AG09319 (cell line): ENCODE data around the gene CEP192.
"Not testable (repeated sequence)": the region's sequence is repeated elsewhere in the genome, so short reads cannot be mapped to it uniquely, and the experiment has no call there.

Experiments
- DNase-seq: peaks from one replicate; pipeline ENCODE4 v3.0.0-alpha.2; 2010; ENCODE audit warnings: low read depth; ENCODE audit errors: extremely low read depth
- TF ChIP-seq, protein P1 (sequence below): IDR thresholded peaks from 2 replicates; pipeline ENCODE4 v1.5.1; 2011; ENCODE audit warnings: low read depth, mild to moderate bottlenecking, inconsistent platforms, low read length, moderate library complexity

The CEP192 gene

DNA sequence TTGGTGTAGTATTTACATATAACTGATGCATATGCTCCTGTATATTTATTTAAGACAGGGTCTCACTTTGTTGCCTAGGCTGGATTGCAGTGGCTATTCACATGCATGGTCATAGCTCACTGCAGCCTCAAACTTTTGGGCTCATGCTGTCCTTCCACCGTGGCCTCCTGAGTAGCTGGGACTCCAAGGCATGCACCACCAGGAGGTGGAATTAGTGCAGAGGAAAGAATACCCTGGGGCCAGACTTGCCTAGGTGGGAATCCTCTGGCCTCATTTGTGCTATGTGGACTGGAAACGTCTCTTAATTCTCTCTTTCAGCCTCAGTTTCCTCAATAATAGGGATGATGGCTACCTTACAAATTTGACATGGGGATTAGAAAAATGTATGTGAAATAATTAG is 2.3 kb downstream of the CEP192 start:
- DNase-seq: no peak
- TF ChIP-seq, protein P1, sequence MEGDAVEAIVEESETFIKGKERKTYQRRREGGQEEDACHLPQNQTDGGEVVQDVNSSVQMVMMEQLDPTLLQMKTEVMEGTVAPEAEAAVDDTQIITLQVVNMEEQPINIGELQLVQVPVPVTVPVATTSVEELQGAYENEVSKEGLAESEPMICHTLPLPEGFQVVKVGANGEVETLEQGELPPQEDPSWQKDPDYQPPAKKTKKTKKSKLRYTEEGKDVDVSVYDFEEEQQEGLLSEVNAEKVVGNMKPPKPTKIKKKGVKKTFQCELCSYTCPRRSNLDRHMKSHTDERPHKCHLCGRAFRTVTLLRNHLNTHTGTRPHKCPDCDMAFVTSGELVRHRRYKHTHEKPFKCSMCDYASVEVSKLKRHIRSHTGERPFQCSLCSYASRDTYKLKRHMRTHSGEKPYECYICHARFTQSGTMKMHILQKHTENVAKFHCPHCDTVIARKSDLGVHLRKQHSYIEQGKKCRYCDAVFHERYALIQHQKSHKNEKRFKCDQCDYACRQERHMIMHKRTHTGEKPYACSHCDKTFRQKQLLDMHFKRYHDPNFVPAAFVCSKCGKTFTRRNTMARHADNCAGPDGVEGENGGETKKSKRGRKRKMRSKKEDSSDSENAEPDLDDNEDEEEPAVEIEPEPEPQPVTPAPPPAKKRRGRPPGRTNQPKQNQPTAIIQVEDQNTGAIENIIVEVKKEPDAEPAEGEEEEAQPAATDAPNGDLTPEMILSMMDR: no peak

DNA sequence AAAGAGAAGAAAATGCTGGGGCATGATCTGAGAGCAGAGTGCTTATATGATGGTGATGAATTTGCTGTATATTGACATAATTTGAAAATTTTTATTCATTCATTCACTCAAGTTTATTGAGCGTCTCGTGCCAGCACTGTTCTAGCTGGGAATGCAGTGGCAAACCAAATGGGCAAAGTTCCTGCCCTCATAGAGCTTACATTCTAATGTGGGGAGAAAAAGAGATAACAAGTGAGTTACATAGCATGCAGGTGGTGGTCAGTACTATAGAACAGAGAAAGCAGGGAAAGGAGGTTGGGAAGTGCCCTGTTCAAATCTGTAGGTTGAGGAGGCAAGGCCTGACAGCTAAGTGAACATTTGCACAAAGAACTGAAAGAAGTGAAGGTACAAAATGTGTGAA is 4.3 kb downstream of the CEP192 start:
- TF ChIP-seq, protein P1: no peak
- DNase-seq: no peak

DNA sequence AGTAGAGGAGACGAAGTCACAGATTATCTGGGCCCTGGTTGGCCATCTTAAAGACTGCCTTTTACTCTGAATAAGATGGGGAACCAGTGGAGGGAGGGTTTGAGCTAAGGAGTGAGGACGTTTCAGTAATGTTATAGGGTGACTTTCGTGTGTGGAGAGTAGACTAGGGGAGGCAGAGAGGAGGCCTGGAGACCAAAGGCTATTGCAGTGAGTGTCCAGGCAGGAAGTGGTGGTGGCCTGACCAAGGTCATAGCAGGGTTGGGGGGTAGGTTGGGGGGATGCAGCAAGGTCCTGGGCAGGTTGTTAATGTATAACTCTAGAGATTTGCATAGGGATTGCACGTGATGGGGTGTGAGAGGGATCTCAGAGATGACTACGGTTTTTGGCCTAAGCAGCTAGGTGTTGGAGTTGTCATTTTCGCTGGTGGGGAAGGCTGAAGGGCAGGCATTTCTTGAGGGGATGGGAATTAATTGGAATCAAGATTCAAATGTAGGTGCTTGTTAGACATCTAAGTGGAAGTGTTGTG is 4.9 kb downstream of the CEP192 start:
- TF ChIP-seq, protein P1: no peak
- no peak for DNase-seq

DNA sequence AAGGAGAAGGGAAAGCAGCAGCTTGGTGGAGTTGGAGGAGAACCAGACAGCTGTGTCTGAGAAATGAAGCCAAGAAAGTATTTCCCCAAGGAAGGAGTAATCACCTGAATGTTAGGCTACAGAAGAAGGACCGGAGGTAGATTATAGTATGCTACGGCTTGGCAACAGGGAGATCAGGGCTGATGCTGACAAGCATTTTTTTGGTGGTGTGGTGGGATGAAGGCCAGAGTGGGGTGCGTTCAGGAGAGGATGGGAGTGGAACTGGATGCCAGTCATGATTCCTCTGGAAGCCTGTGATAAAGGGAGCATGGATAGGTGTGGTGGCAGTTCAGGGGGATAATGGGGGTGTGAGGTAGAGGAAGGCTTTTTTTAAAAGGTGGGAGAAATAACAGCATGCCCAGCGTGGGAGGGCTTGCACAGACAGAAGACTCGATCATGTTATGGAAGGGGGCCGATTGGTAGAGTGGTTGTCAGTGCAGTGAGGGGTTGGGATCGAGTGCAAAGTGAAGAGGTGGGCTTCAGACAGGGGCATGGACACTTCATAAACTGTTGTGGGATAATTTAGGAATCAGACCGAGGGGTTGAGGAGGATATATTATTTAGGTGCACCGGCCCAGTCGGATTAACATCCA is 5.6 kb downstream of the CEP192 start:
- no peak for DNase-seq
- TF ChIP-seq, protein P1: no peak

DNA sequence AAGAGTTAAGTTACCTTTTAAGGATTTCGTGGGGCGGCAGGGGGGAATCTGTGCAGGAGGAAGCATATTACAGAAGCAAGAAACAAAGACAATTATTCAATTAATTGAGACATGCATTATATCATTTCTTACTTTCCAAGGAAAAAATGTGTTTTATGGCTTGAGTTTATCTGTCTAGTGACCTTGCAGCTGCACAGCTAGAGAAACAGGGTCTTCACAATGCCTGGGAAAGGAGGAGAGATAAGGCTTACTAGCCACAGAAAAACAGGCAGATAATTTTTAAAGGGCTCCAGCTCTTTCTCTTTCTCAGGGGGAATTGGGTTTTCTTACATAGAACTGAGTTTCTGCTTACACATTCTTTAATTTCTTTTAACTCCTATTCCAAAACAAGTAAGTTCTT is 6.2 kb downstream of the CEP192 start:
- not testable (repeated sequence) for DNase-seq

DNA sequence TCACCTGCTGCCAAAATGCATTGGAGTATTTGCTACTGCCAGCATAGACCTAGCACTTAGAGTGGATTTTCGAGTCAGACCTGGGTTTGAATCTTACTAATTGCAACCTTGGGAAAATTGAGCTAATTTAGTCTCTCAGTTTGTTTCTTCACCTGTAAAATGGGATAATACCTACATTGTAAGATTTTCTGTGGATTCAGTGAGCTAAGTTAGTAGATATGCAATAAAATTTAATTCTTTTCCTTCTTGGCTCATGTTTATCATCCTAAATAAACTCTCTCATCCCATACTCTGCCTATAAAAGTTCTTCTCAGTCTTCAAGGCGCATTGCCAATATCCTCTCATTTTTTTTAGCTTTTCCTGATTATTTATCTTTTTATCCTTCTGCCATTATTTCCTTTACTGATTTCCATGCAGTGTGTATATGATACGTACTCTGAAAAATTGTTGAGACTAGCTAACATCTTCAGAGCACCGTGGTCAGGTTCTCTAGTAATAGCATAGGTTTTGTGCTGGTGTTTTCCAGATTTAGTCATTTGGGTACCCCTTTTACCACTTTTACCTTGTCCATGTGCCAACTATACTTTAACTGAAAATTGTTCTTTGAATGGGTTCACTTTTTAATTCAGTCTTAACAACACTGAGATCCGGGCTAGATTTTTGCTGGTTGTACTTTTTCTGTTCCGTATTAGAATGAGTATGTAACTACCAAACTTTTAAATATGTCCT is 7.3 kb downstream of the CEP192 start:
- TF ChIP-seq, protein P1: no peak
- DNase-seq: no peak

DNA sequence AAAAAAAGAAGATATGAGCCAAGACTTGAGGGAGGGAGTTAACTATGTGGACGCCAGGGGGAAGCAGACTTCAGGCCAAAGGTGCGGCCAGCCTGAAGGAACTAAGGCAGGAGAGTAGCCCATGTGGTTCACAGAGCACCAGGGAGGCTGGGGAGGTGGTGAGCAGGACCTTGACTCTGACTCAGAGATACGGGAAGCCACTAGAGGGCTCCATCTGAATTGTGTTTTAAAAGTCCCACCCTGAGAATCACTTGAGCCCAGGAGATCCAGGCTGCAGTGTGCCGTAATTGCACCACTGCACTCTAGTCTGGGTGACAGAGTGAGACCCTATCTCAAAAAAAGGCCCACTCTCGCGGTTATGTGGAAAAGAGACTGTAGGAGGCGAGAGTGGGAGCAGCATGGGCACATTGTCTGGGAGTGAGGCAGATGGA is 12.3 kb downstream of the CEP192 start:
- DNase-seq: peak; percentile 44
- TF ChIP-seq, protein P1: peak; percentile 54

DNA sequence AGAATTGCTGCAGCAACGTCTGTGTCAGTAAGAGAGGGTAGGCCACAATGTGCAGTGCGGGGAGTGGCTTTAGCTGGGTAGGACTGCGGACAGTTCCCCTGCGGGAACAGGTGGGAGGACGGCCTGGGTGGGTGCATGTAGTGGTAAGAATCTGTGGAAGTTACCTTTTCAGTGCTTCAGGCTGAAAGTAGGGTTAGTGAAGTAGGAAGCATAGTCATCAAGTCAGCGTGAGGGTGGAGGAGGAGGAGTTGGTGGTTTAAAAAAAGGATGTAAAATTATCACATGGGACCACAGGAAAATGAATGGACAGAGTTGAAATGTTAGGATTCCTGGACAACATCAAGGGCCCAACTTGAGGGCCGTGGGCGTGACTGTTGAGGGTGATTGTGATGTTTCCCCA is 13.2 kb downstream of the CEP192 start:
- no peak for DNase-seq
- TF ChIP-seq, protein P1: no peak
